H1 (cell line): ENCODE results near the gene CATSPERD. TPM values are rescaled to one million over a fixed set of nuclear protein-coding genes. Genes with fewer than 3 reads are reported as not detected.

Source experiments
- CTCF ChIA-PET: fragments of 300-600 bp; sonication (Branson Sonifier 250); formaldehyde crosslinking; loops from one replicate; lab custom pipeline; 2021; ENCODE audit not compliant: partially characterized antibody; lab: Charles Lee
- POLR2A ChIA-PET: fragments of 300-600 bp; sonication (Branson Sonifier 250); formaldehyde crosslinking; loops from one replicate; lab custom pipeline; 2021; ENCODE audit warnings: inconsistent platforms; ENCODE audit not compliant: partially characterized antibody; lab: Charles Lee
- DNase-seq, 2 experiments: peaks; one replicate each; pipeline versions ENCODE4 v3.0.0 to v3.0.0-alpha.2; 2010 to 2022; ENCODE audit warnings: low spot score in 2 of 2, low read depth in 1 of 2, mixed read lengths in 1 of 2
- FAIRE-seq: peaks from 2 replicates; lab custom pipeline; 2011; peaks lifted over from hg19 to GRCh38; lab: Jason Lieb, UNC
- H2AFZ ChIP-seq: 2 replicates; pipeline ENCODE4 v1.8.1; 2012; ENCODE audit warnings: low read length, inconsistent platforms
- H2AK5ac ChIP-seq: 2 replicates; pipeline ENCODE4 v1.6.1; 2013; ENCODE audit warnings: low read depth, low read length
- H2BK120ac ChIP-seq: replicated peaks from 2 replicates; pipeline ENCODE3; 2013; ENCODE audit warnings: low read depth, low read length, inconsistent platforms
- H2BK12ac ChIP-seq: 2 replicates; pipeline ENCODE4 v1.6.1; 2013; ENCODE audit warnings: low read depth, low read length
- H2BK15ac ChIP-seq: 2 replicates; pipeline ENCODE4 v1.6.1; 2013; ENCODE audit warnings: low read length
- H2BK20ac ChIP-seq: 2 replicates; pipeline ENCODE4 v1.6.1; 2013; ENCODE audit warnings: low read length
- H2BK5ac ChIP-seq: 2 replicates; pipeline ENCODE4 v1.6.1; 2013; ENCODE audit warnings: low read depth, low read length
- H3K14ac ChIP-seq: 2 replicates; pipeline ENCODE4 v1.6.1; 2013; ENCODE audit warnings: inconsistent platforms; ENCODE audit not compliant: insufficient read length
- H3K18ac ChIP-seq: 2 replicates; pipeline ENCODE4 v1.6.1; 2013; ENCODE audit warnings: low read length; ENCODE audit errors: extremely low read depth
- H3K23ac ChIP-seq: 2 replicates; pipeline ENCODE4 v1.6.1; 2013; ENCODE audit warnings: inconsistent platforms; ENCODE audit not compliant: insufficient read length
- H3K23me2 ChIP-seq: 2 replicates; pipeline ENCODE4 v1.6.1; 2013; ENCODE audit warnings: low read depth, low read length
- H3K27ac ChIP-seq: 2 replicates; pipeline ENCODE4 v1.6.1; 2011; ENCODE audit warnings: low read depth, low read length, inconsistent platforms
- H3K27me3 ChIP-seq, 4 experiments: replicated peaks in 1 of 4; 1 replicate in 1 of 4; 2 replicates in 3 of 4; pipeline versions ENCODE4 v1.6.1 to v1.8.1; 2011 to 2013; ENCODE audit warnings: low read length in 3 of 4, mild to moderate bottlenecking in 3 of 4, inconsistent platforms in 2 of 4, mixed read lengths in 2 of 4, moderate library complexity in 1 of 4; ENCODE audit not compliant: control insufficient read depth in 3 of 4, insufficient read depth in 3 of 4; ENCODE audit errors: extremely low read depth in 1 of 4
- H3K36me3 ChIP-seq, 4 experiments: 2 replicates each; pipeline versions ENCODE4 v1.6.1 to v1.8.1; 2011 to 2013; ENCODE audit warnings: mild to moderate bottlenecking in 4 of 4, low read length in 3 of 4, moderate library complexity in 2 of 4, control low read depth in 1 of 4, inconsistent platforms in 1 of 4; ENCODE audit not compliant: insufficient read depth in 4 of 4, control insufficient read depth in 2 of 4
- H3K4ac ChIP-seq: replicated peaks from 2 replicates; pipeline ENCODE3; 2013; ENCODE audit warnings: low read length, low read depth, mixed read lengths, inconsistent platforms; ENCODE audit not compliant: insufficient read length
- H3K4me1 ChIP-seq, 4 experiments: replicated peaks in 1 of 4; 1 replicate in 1 of 4; 2 replicates in 3 of 4; pipeline versions ENCODE4 v1.6.1 to v1.8.1; 2011 to 2013; ENCODE audit warnings: low read length in 3 of 4, inconsistent platforms in 2 of 4, mixed read lengths in 1 of 4; ENCODE audit not compliant: insufficient read depth in 4 of 4, control insufficient read depth in 3 of 4
- H3K4me2 ChIP-seq, 2 experiments: 2 replicates each; pipeline versions ENCODE4 v1.6.1 to v1.8.1; 2011 to 2013; ENCODE audit warnings: low read depth in 2 of 2, low read length in 2 of 2, control low read depth in 1 of 2, inconsistent platforms in 1 of 2, mild to moderate bottlenecking in 1 of 2; ENCODE audit not compliant: insufficient read depth in 1 of 2
- H3K4me3 ChIP-seq, 4 experiments: fragments of 200-600, 300-600 bp in 1 of 4; sonication (generic), shearing (Covaris generic), sonication (Bioruptor Twin) in 1 of 4; 2 replicates each; pipeline versions ENCODE4 v1.5.1 to v1.8.1; 2011 to 2016; ENCODE audit warnings: low read length in 4 of 4, low read depth in 3 of 4, control low read depth in 2 of 4, inconsistent platforms in 2 of 4, mild to moderate bottlenecking in 2 of 4, mixed read lengths in 1 of 4, moderate library complexity in 1 of 4; ENCODE audit not compliant: insufficient read depth in 2 of 4; ENCODE audit errors: extremely low read depth in 1 of 4
- H3K56ac ChIP-seq: replicated peaks from 2 replicates; pipeline ENCODE3; 2013; ENCODE audit warnings: low read depth, mild to moderate bottlenecking, mixed read lengths, low read length, inconsistent platforms; ENCODE audit not compliant: insufficient read length
- H3K79me1 ChIP-seq: 2 replicates; pipeline ENCODE4 v1.6.1; 2013; ENCODE audit warnings: low read depth, low read length, control low read depth
- H3K79me2 ChIP-seq, 2 experiments: 2 replicates each; pipeline versions ENCODE4 v1.6.1 to v1.8.1; 2012 to 2013; ENCODE audit warnings: low read length in 2 of 2, mild to moderate bottlenecking in 2 of 2, inconsistent platforms in 1 of 2; ENCODE audit not compliant: insufficient read depth in 2 of 2, control insufficient read depth in 1 of 2
- H3K9ac ChIP-seq, 4 experiments: replicated peaks in 1 of 4; 1 replicate in 1 of 4; 2 replicates in 3 of 4; pipeline versions ENCODE4 v1.6.1 to v1.8.1; 2011 to 2013; ENCODE audit warnings: low read depth in 3 of 4, low read length in 3 of 4, control low read depth in 2 of 4, mild to moderate bottlenecking in 2 of 4, moderate library complexity in 2 of 4, inconsistent platforms in 1 of 4; ENCODE audit errors: extremely low read depth in 1 of 4
- H3K9me3 ChIP-seq, 2 experiments: 2 replicates each; pipeline versions ENCODE4 v1.6.1 to v1.8.1; 2012 to 2013; ENCODE audit warnings: mild to moderate bottlenecking in 2 of 2, moderate library complexity in 2 of 2, control low read depth in 1 of 2, inconsistent platforms in 1 of 2, low read depth in 1 of 2, low read length in 1 of 2, mixed read lengths in 1 of 2; ENCODE audit not compliant: insufficient read depth in 2 of 2
- H4K20me1 ChIP-seq, 2 experiments: replicated peaks in 1 of 2; 2 replicates each; pipeline versions ENCODE3 to v1.8.1; 2011 to 2013; ENCODE audit warnings: inconsistent platforms in 2 of 2, low read length in 2 of 2, mild to moderate bottlenecking in 1 of 2; ENCODE audit not compliant: insufficient read depth in 2 of 2, control insufficient read depth in 1 of 2
- H4K5ac ChIP-seq: 2 replicates; pipeline ENCODE4 v1.6.1; 2013; ENCODE audit warnings: low read length, low read depth, mixed read lengths, inconsistent platforms; ENCODE audit not compliant: insufficient read length
- H4K8ac ChIP-seq: 2 replicates; pipeline ENCODE4 v1.8.0; 2013; ENCODE audit warnings: mild to moderate bottlenecking, moderate library complexity, low read length, inconsistent platforms; ENCODE audit not compliant: insufficient read depth; ENCODE audit errors: extremely low read depth
- H4K91ac ChIP-seq: replicated peaks from 2 replicates; pipeline ENCODE3; 2013; ENCODE audit warnings: low read length, mixed read lengths, inconsistent platforms; ENCODE audit not compliant: insufficient read length
- KDM4A ChIP-seq: IDR thresholded peaks from one replicate; pipeline ENCODE4 v1.7.1; 2012; ENCODE audit warnings: low read depth, mild to moderate bottlenecking, moderate library complexity, low read length, inconsistent platforms; ENCODE audit not compliant: severe bottlenecking
- SP1 ChIP-seq: IDR thresholded peaks from 2 replicates; pipeline ENCODE4 v1.6.1; 2011; ENCODE audit warnings: low read depth, low read length
- WGBS, 2 experiments: shearing (Covaris generic) in 1 of 2; methylation state at CpG; one replicate each; pipeline versions ENCODE4 v1.1.6 to v1.1.7; 2013 to 2015; ENCODE audit warnings: low lambda C conversion rate in 2 of 2, mixed read lengths in 2 of 2, inconsistent platforms in 1 of 2, low coverage in 1 of 2, missing lambda C conversion rate in 1 of 2; ENCODE audit not compliant: insufficient replicate concordance in 2 of 2, insufficient coverage in 1 of 2, insufficient read length in 1 of 2; ENCODE audit errors: extremely low coverage in 1 of 2, missing lambda C conversion rate in 1 of 2; 5-methylcytosine and 5-hydroxymethylcytosine counted together
- polyA plus RNA-seq, 7 experiments: library from polyadenylated mRNA; depleted of rRNA in 3 of 7; stranded (reverse) in 5 of 7; unstranded in 2 of 7; fragments of >200 nt in 5 of 7; fragments of 200-250 nt in 2 of 7; gene quantifications; 1 replicate in 5 of 7; 2 replicates in 1 of 7; 4 replicates in 1 of 7; pipeline versions ENCODE4 v1.2.1 to v1.2.3, GENCODE V29; 2011 to 2013; ENCODE audit warnings: missing spikeins in 2 of 7, mixed read lengths in 2 of 7
- total RNA-seq: library from RNA; stranded (reverse); fragmentation: NEBNext Ultra II Directional; extraction: Animal tissue kit (Norgen Biotek cat#: 25700); gene quantifications from 2 replicates; pipeline ENCODE4 v1.2.1, GENCODE V29; 2021

The CATSPERD gene
- total and polyA plus RNA-seq, 2 of the 8 experiments (the other 6 are each of a cell fraction or from before 2014, with no cell fraction given), result 0.12 TPM; not detected in 1

- Histone ChIP-seq H3K4me1 (no peaks in the 10 kb centered on the region), H4K91ac (no peak within 1 kb of the TSS), H3K27me3 (no peaks in the 10 kb centered on the region), H3K23me2 (no peaks in the 10 kb centered on the region), H4K8ac (no peak within 1 kb of the TSS), H3K9me3 (no peaks in the 10 kb centered on the region), H3K9ac (no peak within 1 kb of the TSS), H3K4ac (no peak within 1 kb of the TSS), H2BK5ac (no peak within 1 kb of the TSS), H2AFZ (no peak within 1 kb of the TSS), H3K56ac (no peak within 1 kb of the TSS), H3K23ac (no peak within 1 kb of the TSS), H3K36me3 (peaks cover 17 to 38% (median 30%) of the 10 kb centered on the region in 4 experiments), H3K79me1 (no peaks in the 10 kb centered on the region; the same call in 1 of the 2 replicates), H4K20me1 (peaks cover 0 to 8% of the 10 kb centered on the region in 2 experiments), H3K4me3 (no peak within 1 kb of the TSS), H3K18ac (no peak within 1 kb of the TSS), H2BK12ac (no peak within 1 kb of the TSS), H3K4me2 (no peak within 1 kb of the TSS), H2BK20ac (no peak within 1 kb of the TSS), H3K79me2 (no peaks in the 10 kb centered on the region), H3K14ac (no peak within 1 kb of the TSS), H2BK15ac (no peak within 1 kb of the TSS), H2AK5ac (no peak within 1 kb of the TSS), H4K5ac (no peak within 1 kb of the TSS), H3K27ac (no peak within 1 kb of the TSS), H2BK120ac (no peak within 1 kb of the TSS)
- 84% methylated on average over 13 of the region's 15 CpGs; no CpG with 5 or more reads in 1 of the 2 experiments for WGBS, 2 experiments
- CTCF ChIA-PET, result interaction anchor here (1.6 to 1.7 kb wide), 2 partner anchors 19 to 22 kb away, joined by 4 to 6 read pairs; no protein-coding TSS in a partner anchor
- DNase-seq (no peak), FAIRE-seq (no peak)
- TF ChIP-seq KDM4A (no peak), SP1 (no peak)
- POLR2A ChIA-PET, result interaction anchor here (0.6 to 3.9 kb wide), 9 partner anchors 11 to 94 kb away, joined by 3 to 25 read pairs (median 3); partner anchors contain the start of genes CATSPERD and LONP1
Measured at GRCh38 chr19:5784581-5785147, 64.2 kb downstream of the CATSPERD start, which contains the start of gene PRR22. Gene PRR22 (minus strand): TSS chr19:5784746. CDS start chr19:5784660, 86 bp downstream.
